Measurements from ENCODE around the gene CLUH. TPM values are rescaled to one million over a fixed set of nuclear protein-coding genes. Genes with fewer than 3 reads are reported as not detected.
"Not testable (repeated sequence)": the region's sequence is repeated elsewhere in the genome, so short reads cannot be mapped to it uniquely, and the experiment has no call there.

Gene CLUH
- polyA plus RNA-seq, 1 experiment, result 13.4 TPM

DNA sequence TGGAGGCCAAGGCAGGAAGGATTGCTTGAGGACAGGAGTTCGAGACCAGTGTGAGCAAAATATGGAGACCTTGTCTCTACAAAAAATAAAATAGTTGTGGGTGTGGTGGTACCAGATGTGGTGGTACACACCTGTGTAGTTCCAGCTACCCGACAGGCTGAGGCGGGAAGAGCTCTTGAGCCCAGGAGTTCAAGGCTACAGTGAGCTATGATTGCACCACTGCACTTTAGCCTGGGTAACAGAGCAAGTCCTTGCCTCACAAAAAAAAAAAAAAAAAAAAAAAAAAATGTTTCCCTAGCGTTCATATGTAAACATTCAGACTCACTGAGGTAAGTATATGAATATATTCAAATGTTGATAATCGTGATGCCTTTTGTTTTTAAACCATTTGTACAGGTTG lies 39.5 kb downstream of the CLUH start:
- DNase-seq (ENCODE audit: low read depth), result no peak
- ChIA-PET POLR2A (interaction anchor here (0.6 kb wide), 1 partner anchor 160 kb away, joined by 21 read pairs; the partner anchor contains the start of gene METTL16), CTCF (no interaction called here)
- H3K4me3 ChIP-seq (ENCODE audit: low read depth, low read length), result no peak overlapping the region
- H3K36me3 ChIP-seq (ENCODE audit: control insufficient read depth, insufficient read depth, low read length), result peaks cover 14% of the 10 kb centered on the region
- TF ChIP-seq, protein P1, sequence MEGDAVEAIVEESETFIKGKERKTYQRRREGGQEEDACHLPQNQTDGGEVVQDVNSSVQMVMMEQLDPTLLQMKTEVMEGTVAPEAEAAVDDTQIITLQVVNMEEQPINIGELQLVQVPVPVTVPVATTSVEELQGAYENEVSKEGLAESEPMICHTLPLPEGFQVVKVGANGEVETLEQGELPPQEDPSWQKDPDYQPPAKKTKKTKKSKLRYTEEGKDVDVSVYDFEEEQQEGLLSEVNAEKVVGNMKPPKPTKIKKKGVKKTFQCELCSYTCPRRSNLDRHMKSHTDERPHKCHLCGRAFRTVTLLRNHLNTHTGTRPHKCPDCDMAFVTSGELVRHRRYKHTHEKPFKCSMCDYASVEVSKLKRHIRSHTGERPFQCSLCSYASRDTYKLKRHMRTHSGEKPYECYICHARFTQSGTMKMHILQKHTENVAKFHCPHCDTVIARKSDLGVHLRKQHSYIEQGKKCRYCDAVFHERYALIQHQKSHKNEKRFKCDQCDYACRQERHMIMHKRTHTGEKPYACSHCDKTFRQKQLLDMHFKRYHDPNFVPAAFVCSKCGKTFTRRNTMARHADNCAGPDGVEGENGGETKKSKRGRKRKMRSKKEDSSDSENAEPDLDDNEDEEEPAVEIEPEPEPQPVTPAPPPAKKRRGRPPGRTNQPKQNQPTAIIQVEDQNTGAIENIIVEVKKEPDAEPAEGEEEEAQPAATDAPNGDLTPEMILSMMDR (IDR thresholded peaks at IDR 0.05; ENCODE audit: insufficient read depth, low read depth, low read length), result no peak
- no peaks in the 10 kb centered on the region for H3K27me3 ChIP-seq (ENCODE audit: control insufficient read depth, insufficient read depth, low read length)

DNA sequence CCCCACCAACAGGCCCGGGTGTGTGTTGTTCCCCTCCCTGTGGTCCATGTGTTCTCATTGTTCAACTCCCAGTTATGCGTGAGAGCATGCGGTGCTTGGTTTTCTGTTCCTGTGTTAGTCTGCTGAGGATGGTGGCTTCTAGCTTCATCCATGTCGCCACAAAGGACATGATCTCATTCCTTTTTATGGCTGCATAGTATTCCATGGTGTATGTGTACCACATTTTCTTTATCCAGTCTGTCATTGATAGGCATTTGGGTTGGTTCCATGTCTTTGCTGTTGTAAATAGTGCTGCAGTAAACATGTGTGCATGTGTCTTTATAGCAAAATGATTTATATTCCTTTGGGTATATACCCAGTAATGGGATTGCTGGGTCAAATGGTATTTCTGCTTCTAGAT lies 51.2 kb downstream of the CLUH start:
- CTCF ChIA-PET, result interaction anchor here (1.1 kb wide), 1 partner anchor 8 kb away, joined by 5 read pairs; no protein-coding TSS in a partner anchor
- POLR2A ChIA-PET; H3K36me3 ChIP-seq (ENCODE audit: control insufficient read depth, insufficient read depth, low read length); H3K4me3 ChIP-seq (ENCODE audit: low read depth, low read length); DNase-seq (ENCODE audit: low read depth); H3K27me3 ChIP-seq (ENCODE audit: control insufficient read depth, insufficient read depth, low read length): not testable (repeated sequence)

DNA sequence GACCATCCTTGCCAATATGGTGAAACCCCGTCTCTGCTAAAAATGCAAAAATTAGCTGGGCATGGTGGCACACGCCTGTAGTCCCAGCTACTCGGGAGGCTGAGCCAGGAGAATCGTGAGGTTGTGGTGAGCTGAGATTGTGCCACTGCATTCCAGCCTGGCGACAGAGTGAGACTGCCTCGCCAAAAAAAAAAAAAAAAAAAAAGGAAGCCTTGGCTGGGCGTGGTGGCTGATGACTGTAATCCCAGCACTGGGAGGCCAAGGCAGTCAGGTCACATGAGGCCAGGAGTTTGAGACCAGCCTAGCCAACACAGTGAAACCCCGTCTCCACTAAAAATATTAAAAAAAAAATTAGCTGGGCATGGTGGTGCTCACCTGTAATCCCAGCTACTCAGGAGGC lies 52.2 kb downstream of the CLUH start:
- not testable (repeated sequence) for H3K4me3 ChIP-seq (ENCODE audit: low read depth, low read length); H3K36me3 ChIP-seq (ENCODE audit: control insufficient read depth, insufficient read depth, low read length); H3K27me3 ChIP-seq (ENCODE audit: control insufficient read depth, insufficient read depth, low read length)
- POLR2A ChIA-PET, result interaction anchor here (0.6 kb wide), 2 partner anchors 11 to 20 kb away, joined by 4 to 7 read pairs; no protein-coding TSS in a partner anchor
- peak; percentile 8 for DNase-seq (ENCODE audit: low read depth)
- CTCF ChIA-PET, result interaction anchor here (1.1 kb wide), 1 partner anchor 9 kb away, joined by 5 read pairs; no protein-coding TSS in a partner anchor

DNA sequence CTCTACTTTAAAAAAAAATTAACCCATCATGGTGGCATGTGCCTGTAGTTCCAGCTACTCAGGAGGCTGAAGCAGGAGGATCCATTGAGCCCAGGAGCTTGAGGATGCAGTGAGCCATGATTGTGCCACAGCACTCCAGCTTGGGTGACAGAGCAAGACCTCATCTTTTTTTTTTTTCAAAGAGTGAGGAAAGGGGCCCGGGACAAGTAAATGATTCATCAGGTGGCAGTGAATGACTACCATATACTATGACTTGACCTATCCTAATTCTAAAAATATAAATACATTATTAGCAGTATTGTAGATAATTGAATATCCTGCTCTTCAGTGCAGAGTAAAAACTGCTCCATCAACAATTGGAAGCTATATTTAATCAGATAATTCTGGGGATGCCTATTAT lies 55.3 kb downstream of the CLUH start:
- Histone ChIP-seq H3K27me3 (ENCODE audit: control insufficient read depth, insufficient read depth, low read length) (no peaks in the 10 kb centered on the region), H3K4me3 (ENCODE audit: low read depth, low read length) (no peak overlapping the region), H3K36me3 (ENCODE audit: control insufficient read depth, insufficient read depth, low read length) (peaks cover 2% of the 10 kb centered on the region; the same call in 1 of the 2 replicates)
- DNase-seq (ENCODE audit: low read depth), result no peak
- ChIA-PET CTCF (interaction anchor here (0.6 kb wide), 1 partner anchor 51 kb away, joined by 3 read pairs; no protein-coding TSS in a partner anchor), POLR2A (interaction anchor here (0.7 kb wide), 1 partner anchor 140 kb away, joined by 6 read pairs; no protein-coding TSS in a partner anchor)
- TF ChIP-seq, protein P1 (IDR thresholded peaks at IDR 0.05; ENCODE audit: insufficient read depth, low read depth, low read length), result no peak

DNA sequence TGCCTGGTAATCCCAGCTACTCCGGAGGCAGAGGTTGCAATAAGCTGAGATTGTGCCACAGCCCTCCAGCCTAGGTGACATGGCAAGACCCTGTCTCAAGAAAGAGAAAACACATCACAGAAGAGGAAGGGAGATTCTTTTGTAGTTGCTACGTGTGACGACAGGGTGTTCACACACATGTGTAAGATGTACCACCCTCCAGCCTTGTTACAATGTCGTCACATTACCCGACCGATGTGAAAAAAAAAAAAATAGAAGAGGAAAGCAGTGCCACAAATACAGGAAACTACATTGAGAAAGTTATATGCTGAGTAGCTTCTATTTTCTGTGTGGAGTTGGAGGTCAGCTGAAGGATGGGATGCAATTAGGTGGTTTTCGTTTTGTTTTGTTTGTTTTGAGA lies 56.0 kb downstream of the CLUH start:
- no peak overlapping the region for H3K4me3 ChIP-seq (ENCODE audit: low read depth, low read length)
- ChIA-PET CTCF (interaction anchor here (0.6 to 2.2 kb wide), 3 partner anchors 9 to 52 kb away, joined by 3 to 6 read pairs (median 3); no protein-coding TSS in a partner anchor), POLR2A (interaction anchor here (0.5 kb wide), 1 partner anchor 34 kb away, joined by 3 read pairs; no protein-coding TSS in a partner anchor)
- no peaks in the 10 kb centered on the region for H3K27me3 ChIP-seq (ENCODE audit: control insufficient read depth, insufficient read depth, low read length)
- TF ChIP-seq, protein P1 (IDR thresholded peaks at IDR 0.05; ENCODE audit: insufficient read depth, low read depth, low read length), result no peak
- peaks cover 2% of the 10 kb centered on the region; the same call in 1 of the 2 replicates for H3K36me3 ChIP-seq (ENCODE audit: control insufficient read depth, insufficient read depth, low read length)
- DNase-seq (ENCODE audit: low read depth), result no peak

DNA sequence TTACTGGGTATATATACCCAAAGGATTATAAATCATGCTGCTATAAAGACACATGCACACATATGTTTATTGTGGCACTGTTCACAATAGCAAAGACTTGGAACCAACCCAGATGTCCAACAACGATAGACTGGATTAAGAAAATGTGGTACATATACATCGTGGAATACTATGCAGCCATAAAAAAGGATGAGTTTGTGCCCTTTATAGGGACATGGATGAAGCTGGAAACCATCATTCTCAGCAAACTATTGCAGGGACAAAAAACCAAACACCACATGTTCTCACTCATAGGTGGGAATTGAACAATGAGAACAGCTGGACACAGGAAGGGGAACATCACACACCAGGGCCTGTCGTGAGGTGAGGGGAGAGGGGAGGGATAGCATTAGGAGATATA lies 58.7 kb downstream of the CLUH start:
- POLR2A ChIA-PET; DNase-seq (ENCODE audit: low read depth); H3K36me3 ChIP-seq (ENCODE audit: control insufficient read depth, insufficient read depth, low read length); H3K4me3 ChIP-seq (ENCODE audit: low read depth, low read length); H3K27me3 ChIP-seq (ENCODE audit: control insufficient read depth, insufficient read depth, low read length): not testable (repeated sequence)
- CTCF ChIA-PET, result interaction anchor here (1.0 kb wide), 1 partner anchor 11 kb away, joined by 3 read pairs; no protein-coding TSS in a partner anchor

DNA sequence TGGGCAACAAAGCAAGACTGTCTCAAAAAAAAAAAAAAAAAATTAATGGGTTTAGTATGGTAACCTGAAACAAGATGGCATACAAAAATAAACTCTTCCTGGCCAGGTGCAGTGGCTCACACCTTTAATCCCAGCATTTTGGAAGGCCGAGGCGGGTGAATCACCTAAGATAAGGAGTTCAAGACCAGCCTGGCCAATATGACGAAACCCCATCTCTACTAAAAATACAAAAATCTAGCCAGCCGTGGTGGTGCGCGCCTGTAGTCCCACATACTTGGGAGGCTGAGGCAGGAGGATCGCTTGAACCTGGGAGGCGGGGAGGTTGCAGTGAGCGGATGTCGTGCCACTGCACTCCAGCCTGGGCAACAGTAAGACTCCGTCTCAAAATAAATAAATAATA lies 62.4 kb downstream of the CLUH start:
- Histone ChIP-seq H3K36me3 (ENCODE audit: control insufficient read depth, insufficient read depth, low read length) (no peaks in the 10 kb centered on the region; the same call in 1 of the 2 replicates), H3K27me3 (ENCODE audit: control insufficient read depth, insufficient read depth, low read length) (no peaks in the 10 kb centered on the region), H3K4me3 (ENCODE audit: low read depth, low read length) (no peak overlapping the region)
- TF ChIP-seq, protein P1 (IDR thresholded peaks at IDR 0.05; ENCODE audit: insufficient read depth, low read depth, low read length), result no peak
- ChIA-PET CTCF (no interaction called here), POLR2A (no interaction called here)
- no peak for DNase-seq (ENCODE audit: low read depth)
